H1 (cell line): ENCODE measurements around the gene RNF157. TPM values are rescaled to one million over a fixed set of nuclear protein-coding genes. Genes with fewer than 3 reads are reported as not detected.

ENCODE experiments used
- CTCF ChIA-PET: fragments of 300-600 bp; sonication (Branson Sonifier 250); formaldehyde crosslinking; loops from one replicate; lab custom pipeline; 2021; ENCODE audit not compliant: partially characterized antibody; lab: Charles Lee
- POLR2A ChIA-PET: fragments of 300-600 bp; sonication (Branson Sonifier 250); formaldehyde crosslinking; loops from one replicate; lab custom pipeline; 2021; ENCODE audit warnings: inconsistent platforms; ENCODE audit not compliant: partially characterized antibody; lab: Charles Lee
- DNase-seq, 2 experiments: peaks; one replicate each; pipeline versions ENCODE4 v3.0.0 to v3.0.0-alpha.2; 2010 to 2022; ENCODE audit warnings: low spot score in 2 of 2, low read depth in 1 of 2, mixed read lengths in 1 of 2
- FAIRE-seq: peaks from 2 replicates; lab custom pipeline; 2011; peaks lifted over from hg19 to GRCh38; lab: Jason Lieb, UNC
- H2AFZ ChIP-seq: 2 replicates; pipeline ENCODE4 v1.8.1; 2012; ENCODE audit warnings: low read length, inconsistent platforms
- H2AK5ac ChIP-seq: 2 replicates; pipeline ENCODE4 v1.6.1; 2013; ENCODE audit warnings: low read depth, low read length
- H2BK120ac ChIP-seq: replicated peaks from 2 replicates; pipeline ENCODE3; 2013; ENCODE audit warnings: low read depth, low read length, inconsistent platforms
- H2BK12ac ChIP-seq: 2 replicates; pipeline ENCODE4 v1.6.1; 2013; ENCODE audit warnings: low read depth, low read length
- H2BK15ac ChIP-seq: 2 replicates; pipeline ENCODE4 v1.6.1; 2013; ENCODE audit warnings: low read length
- H2BK20ac ChIP-seq: 2 replicates; pipeline ENCODE4 v1.6.1; 2013; ENCODE audit warnings: low read length
- H2BK5ac ChIP-seq: 2 replicates; pipeline ENCODE4 v1.6.1; 2013; ENCODE audit warnings: low read depth, low read length
- H3K14ac ChIP-seq: 2 replicates; pipeline ENCODE4 v1.6.1; 2013; ENCODE audit warnings: inconsistent platforms; ENCODE audit not compliant: insufficient read length
- H3K18ac ChIP-seq: 2 replicates; pipeline ENCODE4 v1.6.1; 2013; ENCODE audit warnings: low read length; ENCODE audit errors: extremely low read depth
- H3K23ac ChIP-seq: 2 replicates; pipeline ENCODE4 v1.6.1; 2013; ENCODE audit warnings: inconsistent platforms; ENCODE audit not compliant: insufficient read length
- H3K23me2 ChIP-seq: 2 replicates; pipeline ENCODE4 v1.6.1; 2013; ENCODE audit warnings: low read depth, low read length
- H3K27ac ChIP-seq: 2 replicates; pipeline ENCODE4 v1.6.1; 2011; ENCODE audit warnings: low read depth, low read length, inconsistent platforms
- H3K27me3 ChIP-seq, 4 experiments: replicated peaks in 1 of 4; 1 replicate in 1 of 4; 2 replicates in 3 of 4; pipeline versions ENCODE4 v1.6.1 to v1.8.1; 2011 to 2013; ENCODE audit warnings: low read length in 3 of 4, mild to moderate bottlenecking in 3 of 4, inconsistent platforms in 2 of 4, mixed read lengths in 2 of 4, moderate library complexity in 1 of 4; ENCODE audit not compliant: control insufficient read depth in 3 of 4, insufficient read depth in 3 of 4; ENCODE audit errors: extremely low read depth in 1 of 4
- H3K36me3 ChIP-seq, 4 experiments: 2 replicates each; pipeline versions ENCODE4 v1.6.1 to v1.8.1; 2011 to 2013; ENCODE audit warnings: mild to moderate bottlenecking in 4 of 4, low read length in 3 of 4, moderate library complexity in 2 of 4, control low read depth in 1 of 4, inconsistent platforms in 1 of 4; ENCODE audit not compliant: insufficient read depth in 4 of 4, control insufficient read depth in 2 of 4
- H3K4ac ChIP-seq: replicated peaks from 2 replicates; pipeline ENCODE3; 2013; ENCODE audit warnings: low read length, low read depth, mixed read lengths, inconsistent platforms; ENCODE audit not compliant: insufficient read length
- H3K4me1 ChIP-seq, 4 experiments: replicated peaks in 1 of 4; 1 replicate in 1 of 4; 2 replicates in 3 of 4; pipeline versions ENCODE4 v1.6.1 to v1.8.1; 2011 to 2013; ENCODE audit warnings: low read length in 3 of 4, inconsistent platforms in 2 of 4, mixed read lengths in 1 of 4; ENCODE audit not compliant: insufficient read depth in 4 of 4, control insufficient read depth in 3 of 4
- H3K4me2 ChIP-seq, 2 experiments: 2 replicates each; pipeline versions ENCODE4 v1.6.1 to v1.8.1; 2011 to 2013; ENCODE audit warnings: low read depth in 2 of 2, low read length in 2 of 2, control low read depth in 1 of 2, inconsistent platforms in 1 of 2, mild to moderate bottlenecking in 1 of 2; ENCODE audit not compliant: insufficient read depth in 1 of 2
- H3K4me3 ChIP-seq, 4 experiments: fragments of 200-600, 300-600 bp in 1 of 4; sonication (generic), shearing (Covaris generic), sonication (Bioruptor Twin) in 1 of 4; 2 replicates each; pipeline versions ENCODE4 v1.5.1 to v1.8.1; 2011 to 2016; ENCODE audit warnings: low read length in 4 of 4, low read depth in 3 of 4, control low read depth in 2 of 4, inconsistent platforms in 2 of 4, mild to moderate bottlenecking in 2 of 4, mixed read lengths in 1 of 4, moderate library complexity in 1 of 4; ENCODE audit not compliant: insufficient read depth in 2 of 4; ENCODE audit errors: extremely low read depth in 1 of 4
- H3K56ac ChIP-seq: replicated peaks from 2 replicates; pipeline ENCODE3; 2013; ENCODE audit warnings: low read depth, mild to moderate bottlenecking, mixed read lengths, low read length, inconsistent platforms; ENCODE audit not compliant: insufficient read length
- H3K79me1 ChIP-seq: 2 replicates; pipeline ENCODE4 v1.6.1; 2013; ENCODE audit warnings: low read depth, low read length, control low read depth
- H3K79me2 ChIP-seq, 2 experiments: 2 replicates each; pipeline versions ENCODE4 v1.6.1 to v1.8.1; 2012 to 2013; ENCODE audit warnings: low read length in 2 of 2, mild to moderate bottlenecking in 2 of 2, inconsistent platforms in 1 of 2; ENCODE audit not compliant: insufficient read depth in 2 of 2, control insufficient read depth in 1 of 2
- H3K9ac ChIP-seq, 4 experiments: replicated peaks in 1 of 4; 1 replicate in 1 of 4; 2 replicates in 3 of 4; pipeline versions ENCODE4 v1.6.1 to v1.8.1; 2011 to 2013; ENCODE audit warnings: low read depth in 3 of 4, low read length in 3 of 4, control low read depth in 2 of 4, mild to moderate bottlenecking in 2 of 4, moderate library complexity in 2 of 4, inconsistent platforms in 1 of 4; ENCODE audit errors: extremely low read depth in 1 of 4
- H3K9me3 ChIP-seq, 2 experiments: 2 replicates each; pipeline versions ENCODE4 v1.6.1 to v1.8.1; 2012 to 2013; ENCODE audit warnings: mild to moderate bottlenecking in 2 of 2, moderate library complexity in 2 of 2, control low read depth in 1 of 2, inconsistent platforms in 1 of 2, low read depth in 1 of 2, low read length in 1 of 2, mixed read lengths in 1 of 2; ENCODE audit not compliant: insufficient read depth in 2 of 2
- H4K20me1 ChIP-seq, 2 experiments: replicated peaks in 1 of 2; 2 replicates each; pipeline versions ENCODE3 to v1.8.1; 2011 to 2013; ENCODE audit warnings: inconsistent platforms in 2 of 2, low read length in 2 of 2, mild to moderate bottlenecking in 1 of 2; ENCODE audit not compliant: insufficient read depth in 2 of 2, control insufficient read depth in 1 of 2
- H4K5ac ChIP-seq: 2 replicates; pipeline ENCODE4 v1.6.1; 2013; ENCODE audit warnings: low read length, low read depth, mixed read lengths, inconsistent platforms; ENCODE audit not compliant: insufficient read length
- H4K8ac ChIP-seq: 2 replicates; pipeline ENCODE4 v1.8.0; 2013; ENCODE audit warnings: mild to moderate bottlenecking, moderate library complexity, low read length, inconsistent platforms; ENCODE audit not compliant: insufficient read depth; ENCODE audit errors: extremely low read depth
- H4K91ac ChIP-seq: replicated peaks from 2 replicates; pipeline ENCODE3; 2013; ENCODE audit warnings: low read length, mixed read lengths, inconsistent platforms; ENCODE audit not compliant: insufficient read length
- SIX5 ChIP-seq: IDR thresholded peaks from 2 replicates; pipeline ENCODE4 v1.6.1; 2011; ENCODE audit warnings: mild to moderate bottlenecking, low read depth, low read length
- WGBS, 2 experiments: shearing (Covaris generic) in 1 of 2; methylation state at CpG; one replicate each; pipeline versions ENCODE4 v1.1.6 to v1.1.7; 2013 to 2015; ENCODE audit warnings: low lambda C conversion rate in 2 of 2, mixed read lengths in 2 of 2, inconsistent platforms in 1 of 2, low coverage in 1 of 2, missing lambda C conversion rate in 1 of 2; ENCODE audit not compliant: insufficient replicate concordance in 2 of 2, insufficient coverage in 1 of 2, insufficient read length in 1 of 2; ENCODE audit errors: extremely low coverage in 1 of 2, missing lambda C conversion rate in 1 of 2; 5-methylcytosine and 5-hydroxymethylcytosine counted together
- polyA plus RNA-seq, 7 experiments: library from polyadenylated mRNA; depleted of rRNA in 3 of 7; stranded (reverse) in 5 of 7; unstranded in 2 of 7; fragments of >200 nt in 5 of 7; fragments of 200-250 nt in 2 of 7; gene quantifications; 1 replicate in 5 of 7; 2 replicates in 1 of 7; 4 replicates in 1 of 7; pipeline versions ENCODE4 v1.2.1 to v1.2.3, GENCODE V29; 2011 to 2013; ENCODE audit warnings: missing spikeins in 2 of 7, mixed read lengths in 2 of 7
- total RNA-seq: library from RNA; stranded (reverse); fragmentation: NEBNext Ultra II Directional; extraction: Animal tissue kit (Norgen Biotek cat#: 25700); gene quantifications from 2 replicates; pipeline ENCODE4 v1.2.1, GENCODE V29; 2021

RNF157 gene
- total and polyA plus RNA-seq, 2 of the 8 experiments (the other 6 are each of a cell fraction or from before 2014, with no cell fraction given), result 13.4 to 16.7 TPM

GRCh38 chr17:76138896-76139752 lies 101.2 kb downstream of the RNF157 start:
- no peak overlapping the region for H3K14ac ChIP-seq
- H3K4me2 ChIP-seq, result peak overlapping the region; percentile 92 to 97
- H3K4me1 ChIP-seq, result peaks cover 17 to 75% (median 63%) of the 10 kb centered on the region in 4 experiments
- H2BK5ac ChIP-seq, result no peak overlapping the region; the same call in 1 of the 2 replicates
- peak overlapping the region; percentile 99 for H2BK15ac ChIP-seq
- POLR2A ChIA-PET, result interaction anchor here (0.7 to 9.3 kb wide), 3 partner anchors 12 to 1400 kb away, joined by 4 to 70 read pairs (median 4); no protein-coding TSS in a partner anchor
- H3K4me3 ChIP-seq, result peak overlapping the region; percentile 40 to 71 (median 45)
- peak overlapping the region; percentile 34 for H2BK120ac ChIP-seq
- H3K23me2 ChIP-seq, result peaks cover 19% of the 10 kb centered on the region
- no peak overlapping the region; the same call in 1 of the 2 replicates for H4K8ac ChIP-seq
- H4K91ac ChIP-seq, result no peak overlapping the region
- no peaks in the 10 kb centered on the region for H4K20me1 ChIP-seq
- H3K27ac ChIP-seq, result no peak overlapping the region
- H2BK12ac ChIP-seq, result peak overlapping the region; percentile 85; the same call in 1 of the 2 replicates
- FAIRE-seq (no peak), DNase-seq (no peak)
- H3K79me2 ChIP-seq, result no peaks in the 10 kb centered on the region
- no peak overlapping the region for H4K5ac ChIP-seq
- H3K79me1 ChIP-seq, result no peaks in the 10 kb centered on the region
- H2AK5ac ChIP-seq, result peak overlapping the region; percentile 70; the same call in 1 of the 2 replicates
- no peak overlapping the region for H3K23ac ChIP-seq
- H2BK20ac ChIP-seq, result peak overlapping the region; percentile 93; the same call in 1 of the 2 replicates
- H3K56ac ChIP-seq, result peak overlapping the region; percentile 8
- peak overlapping the region; percentile 81 for H3K18ac ChIP-seq
- no peaks in the 10 kb centered on the region for H3K36me3 ChIP-seq
- peak overlapping the region; percentile 58 for H3K4ac ChIP-seq
- no peak overlapping the region for H2AFZ ChIP-seq
- peaks cover 31 to 75% (median 67%) of the 10 kb centered on the region in 4 experiments for H3K27me3 ChIP-seq
- CTCF ChIA-PET, result interaction anchor here (0.9 to 41.5 kb wide), 4 partner anchors 13 to 125 kb away, joined by 3 to 778 read pairs (median 95); partner anchors contain the start of gene FOXJ1
- peak overlapping the region in 2 of 4 experiments; percentile 31 to 45; a peak in 2 of 7 replicates for H3K9ac ChIP-seq
- 9% methylated on average over 15 of the region's 15 CpGs; no CpG with 5 or more reads in 1 of the 2 experiments for WGBS, 2 experiments
- no peaks in the 10 kb centered on the region for H3K9me3 ChIP-seq
- TF ChIP-seq SIX5, result no peak
